Smooth muscle cell (in vitro differentiated cells): ENCODE measurements around the gene FAM241A. TPM values are rescaled to one million over a fixed set of nuclear protein-coding genes. Genes with fewer than 3 reads are reported as not detected.
A peak's percentile ranks its signal among the peaks of the same experiment; 100 is the strongest.

Experiments
- DNase-seq: peaks from one replicate; lab custom pipeline; 2025; ENCODE audit not compliant: unreplicated experiment; lab: John Stamatoyannopoulos, UW
- H2AFZ ChIP-seq: fragments of 200-600 bp; sonication (generic); 2 replicates; pipeline ENCODE4 v1.6.0; 2016; ENCODE audit warnings: antibody characterized with exemption, low read depth, mild to moderate bottlenecking
- H3F3A ChIP-seq: fragments of 200-600 bp; sonication (generic); 2 replicates; pipeline ENCODE4 v1.6.0; 2017; ENCODE audit warnings: antibody characterized with exemption, low read depth
- H3K27ac ChIP-seq: fragments of 200-600 bp; sonication (generic); 2 replicates; pipeline ENCODE4 v1.5.1; 2016; ENCODE audit warnings: low read depth, mild to moderate bottlenecking
- H3K27me3 ChIP-seq: fragments of 200-600 bp; sonication (generic); 2 replicates; pipeline ENCODE4 v1.6.1; 2016; ENCODE audit warnings: low read depth, mild to moderate bottlenecking
- H3K36me3 ChIP-seq: fragments of 200-600 bp; sonication (generic); 2 replicates; pipeline ENCODE4 v1.5.1; 2016; ENCODE audit warnings: low read depth
- H3K4me1 ChIP-seq: fragments of 200-600 bp; sonication (generic); 2 replicates; pipeline ENCODE4 v1.5.1; 2016; ENCODE audit warnings: low read depth
- H3K4me2 ChIP-seq: fragments of 200-600 bp; sonication (generic); 2 replicates; pipeline ENCODE4 v1.6.0; 2016; ENCODE audit warnings: mild to moderate bottlenecking
- H3K4me3 ChIP-seq: fragments of 200-600 bp; sonication (generic); 2 replicates; pipeline ENCODE4 v1.5.1; 2016; ENCODE audit warnings: mild to moderate bottlenecking
- H3K79me2 ChIP-seq: fragments of 200-600 bp; sonication (generic); 2 replicates; pipeline ENCODE4 v1.6.0; 2016; ENCODE audit warnings: low read depth, mild to moderate bottlenecking
- H3K9ac ChIP-seq: fragments of 200-600 bp; sonication (generic); 2 replicates; pipeline ENCODE4 v1.6.0; 2016; ENCODE audit warnings: low read depth
- H3K9me3 ChIP-seq: fragments of 200-600 bp; sonication (generic); replicated peaks from 2 replicates; pipeline ENCODE4 v1.5.1; 2016; ENCODE audit warnings: low read depth
- H4K20me1 ChIP-seq: fragments of 200-600 bp; sonication (generic); 2 replicates; pipeline ENCODE4 v1.6.0; 2016; ENCODE audit warnings: low read depth
- CTCF ChIP-seq: fragments of 200-600 bp; sonication (generic); IDR thresholded peaks from 2 replicates; pipeline ENCODE4 v1.5.1; 2017; ENCODE audit warnings: borderline replicate concordance, mild to moderate bottlenecking, antibody characterized with exemption; ENCODE audit not compliant: insufficient read depth, poor library complexity, severe bottlenecking
- WGBS: methylation state at CpG from one replicate; pipeline ENCODE4 v1.1.7; 2016; ENCODE audit warnings: low lambda C conversion rate; 5-methylcytosine and 5-hydroxymethylcytosine counted together
- polyA plus RNA-seq: library from polyadenylated mRNA; unstranded; fragments of >200 nt; fragmentation: Nextera tagmentation; extraction: Ambion mirVana; gene quantifications from 2 replicates; pipeline ENCODE4 v1.2.1, GENCODE V29; 2016
- total RNA-seq: library from RNA; depleted of rRNA; stranded (reverse); fragments of >200 nt; gene quantifications from 2 replicates; pipeline ENCODE4 v1.2.3, GENCODE V29; 2014

The FAM241A gene
- total and polyA plus RNA-seq, 2 experiments from 2014 or later, result 0.19 to 0.27 TPM

GRCh38 chr4:112213856-112214255 lies 68.6 kb downstream of the FAM241A start:
- Histone ChIP-seq H4K20me1 (no peaks in the 10 kb centered on the region), H3K79me2 (no peaks in the 10 kb centered on the region), H3K9ac (no peak overlapping the region), H3F3A (no peaks in the 10 kb centered on the region), H3K4me1 (no peaks in the 10 kb centered on the region), H3K4me3 (no peak overlapping the region), H3K27me3 (no peaks in the 10 kb centered on the region), H3K27ac (no peak overlapping the region), H3K9me3 (no peaks in the 10 kb centered on the region), H2AFZ (no peak overlapping the region), H3K4me2 (no peak overlapping the region), H3K36me3 (no peaks in the 10 kb centered on the region)
- TF ChIP-seq CTCF, result no peak
- DNase-seq, result no peak
- 67% methylated on average over 3 of the region's 3 CpGs for WGBS

DNA sequence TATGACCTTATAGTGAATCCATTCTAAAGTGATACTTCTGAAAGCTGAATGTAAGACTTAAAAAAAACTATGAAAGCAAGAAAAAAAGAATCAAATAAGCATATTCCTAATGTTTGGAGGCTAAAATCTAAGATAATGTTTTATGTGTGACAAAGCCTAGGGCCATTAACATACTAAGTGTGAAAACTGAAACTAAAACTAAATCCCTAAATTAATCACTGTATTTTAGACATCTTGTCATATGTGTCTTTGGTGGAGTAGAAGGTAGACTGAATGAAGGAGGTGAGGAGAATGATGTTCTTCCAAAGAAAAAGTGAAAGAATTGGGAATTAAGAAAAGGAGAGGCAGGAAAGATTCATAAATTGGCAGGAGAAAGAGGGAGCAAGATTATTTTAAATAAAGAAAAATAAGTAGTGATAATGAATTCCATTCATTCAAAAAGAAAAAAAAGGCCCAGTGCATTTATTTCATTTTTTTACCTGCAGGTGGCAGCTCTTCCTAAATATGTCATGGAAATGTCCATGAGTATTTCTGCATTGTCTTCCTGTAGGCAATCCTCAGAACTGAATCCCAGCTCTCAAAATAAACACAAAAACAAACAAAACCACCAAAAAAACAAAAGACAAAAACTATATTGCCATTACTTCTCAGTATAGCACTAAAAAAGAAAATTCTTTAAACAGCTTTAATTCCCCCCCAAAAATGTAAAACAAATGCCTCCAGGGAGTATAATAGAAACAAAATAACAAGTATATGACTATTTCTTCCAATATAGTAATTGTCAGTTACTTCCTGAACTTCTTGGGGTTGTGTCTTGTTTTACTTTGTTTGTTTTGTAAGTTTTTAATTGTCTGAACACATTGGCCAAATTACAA lies 69.4 kb downstream of the FAM241A start:
- Histone ChIP-seq H3K79me2 (no peaks in the 10 kb centered on the region), H3K27me3 (no peaks in the 10 kb centered on the region), H4K20me1 (no peaks in the 10 kb centered on the region), H3K9ac (no peak overlapping the region), H3F3A (no peaks in the 10 kb centered on the region), H3K4me1 (no peaks in the 10 kb centered on the region), H3K4me3 (no peak overlapping the region), H3K36me3 (no peaks in the 10 kb centered on the region), H2AFZ (no peak overlapping the region), H3K27ac (no peak overlapping the region), H3K9me3 (no peaks in the 10 kb centered on the region), H3K4me2 (no peak overlapping the region)
- DNase-seq, result no peak
- TF ChIP-seq CTCF, result peak; percentile 33

DNA sequence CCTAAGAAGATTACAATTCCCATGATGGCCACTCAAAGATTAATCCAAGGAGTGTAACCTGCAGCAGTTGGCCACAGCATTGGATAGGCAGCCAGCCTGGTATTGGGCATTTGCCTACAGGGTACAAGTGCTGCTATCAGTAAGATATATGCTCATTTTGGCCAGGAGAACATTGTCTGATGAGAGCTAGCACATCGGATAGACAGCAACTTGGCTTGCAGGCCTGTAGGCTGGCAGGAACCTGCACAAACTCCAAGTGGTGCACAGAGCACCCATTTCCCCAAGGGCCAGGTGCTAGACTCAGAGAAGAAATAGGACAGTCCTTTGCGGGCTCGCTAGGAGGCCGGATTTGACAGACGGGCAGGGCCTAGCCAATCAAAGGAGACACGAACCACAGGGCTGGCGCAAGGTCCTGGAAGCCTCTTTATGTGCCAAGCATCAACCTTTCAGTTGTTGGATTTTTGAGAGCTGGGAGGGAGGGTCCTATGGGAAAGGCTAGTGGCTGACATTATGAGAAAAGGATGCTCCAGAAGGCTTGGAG lies 74.6 kb downstream of the FAM241A start:
- Histone ChIP-seq H3K27me3 (no peaks in the 10 kb centered on the region), H3K4me3 (no peak overlapping the region), H4K20me1 (no peaks in the 10 kb centered on the region), H3K9ac (no peak overlapping the region), H3K36me3 (no peaks in the 10 kb centered on the region), H3F3A (no peaks in the 10 kb centered on the region), H3K4me1 (no peaks in the 10 kb centered on the region), H3K79me2 (no peaks in the 10 kb centered on the region), H3K4me2 (no peak overlapping the region), H3K27ac (no peak overlapping the region), H3K9me3 (no peaks in the 10 kb centered on the region), H2AFZ (no peak overlapping the region)
- WGBS, result 91% methylated on average over 7 of the region's 7 CpGs
- TF ChIP-seq CTCF, result no peak
- no peak for DNase-seq
